HG03342 (cell line): ENCODE measurements around the gene CTRL.
"Not testable (repeated sequence)": the region's sequence is repeated elsewhere in the genome, so short reads cannot be mapped to it uniquely, and the experiment has no call there.

Experiments used
- ATAC-seq: cut with Tn5 transposase; IDR thresholded peaks from one replicate; pipeline ENCODE4 v1.9.1; 2021; ENCODE audit warnings: mild to moderate bottlenecking, moderate library complexity; ENCODE audit not compliant: unreplicated experiment

Gene CTRL

DNA sequence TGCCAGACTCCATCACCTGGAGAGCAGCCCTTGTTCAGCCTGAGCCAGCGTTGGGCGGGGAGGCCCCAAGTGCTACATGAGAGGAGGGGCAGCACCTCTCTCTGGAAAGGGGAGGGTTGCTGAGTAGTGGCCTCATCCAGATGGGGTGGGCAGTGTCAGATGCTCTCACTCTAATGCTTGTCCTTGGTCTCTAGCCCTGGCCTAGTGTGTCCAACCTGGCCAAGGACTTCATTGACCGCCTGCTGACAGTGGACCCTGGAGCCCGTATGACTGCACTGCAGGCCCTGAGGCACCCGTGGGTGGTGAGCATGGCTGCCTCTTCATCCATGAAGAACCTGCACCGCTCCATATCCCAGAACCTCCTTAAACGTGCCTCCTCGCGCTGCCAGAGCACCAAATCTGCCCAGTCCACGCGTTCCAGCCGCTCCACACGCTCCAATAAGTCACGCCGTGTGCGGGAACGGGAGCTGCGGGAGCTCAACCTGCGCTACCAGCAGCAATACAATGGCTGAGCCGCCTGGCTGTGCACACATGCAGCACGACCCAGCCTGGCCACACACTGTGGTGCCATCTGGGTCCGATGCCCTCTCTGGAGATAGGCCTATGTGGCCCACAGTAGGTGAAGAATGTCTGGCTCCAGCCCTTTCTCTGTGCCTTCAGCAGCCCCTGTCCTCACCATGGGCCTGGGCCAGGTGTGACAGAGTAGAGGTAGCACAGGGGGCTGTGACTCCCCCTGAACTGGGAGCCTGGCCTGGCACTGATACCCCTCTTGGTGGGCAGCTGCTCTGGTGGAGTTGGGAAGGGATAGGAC is 4.3 kb downstream of the CTRL start:
- ATAC-seq, result no peak

DNA sequence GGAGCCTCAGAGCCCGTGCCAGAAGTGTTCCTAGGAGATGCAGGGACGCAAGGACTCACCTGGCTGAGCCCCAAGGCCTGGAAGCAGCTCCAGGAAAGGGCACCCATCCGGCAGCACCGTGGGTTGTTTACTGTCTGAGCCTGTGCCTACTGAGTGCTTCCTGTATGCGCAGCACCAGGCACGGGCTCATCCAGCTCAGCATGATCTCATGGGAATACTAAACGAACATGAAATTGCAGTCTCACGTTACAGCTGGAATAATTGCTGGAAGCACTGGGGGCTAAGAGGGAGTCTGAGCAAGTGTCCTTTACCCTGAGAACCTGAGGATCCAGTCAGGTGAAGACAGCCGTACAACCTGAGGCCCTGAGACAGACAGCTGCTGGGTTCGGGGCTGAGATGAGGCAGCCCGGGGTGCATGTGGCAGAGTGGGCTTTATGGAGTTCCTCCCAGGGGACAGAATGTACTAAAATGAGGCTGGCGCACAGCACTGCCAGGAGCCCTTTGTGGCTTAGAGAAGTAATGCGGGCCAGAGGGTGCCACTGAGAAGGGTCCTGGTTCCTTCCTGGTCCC is 5.4 kb downstream of the CTRL start:
- no peak for ATAC-seq

DNA sequence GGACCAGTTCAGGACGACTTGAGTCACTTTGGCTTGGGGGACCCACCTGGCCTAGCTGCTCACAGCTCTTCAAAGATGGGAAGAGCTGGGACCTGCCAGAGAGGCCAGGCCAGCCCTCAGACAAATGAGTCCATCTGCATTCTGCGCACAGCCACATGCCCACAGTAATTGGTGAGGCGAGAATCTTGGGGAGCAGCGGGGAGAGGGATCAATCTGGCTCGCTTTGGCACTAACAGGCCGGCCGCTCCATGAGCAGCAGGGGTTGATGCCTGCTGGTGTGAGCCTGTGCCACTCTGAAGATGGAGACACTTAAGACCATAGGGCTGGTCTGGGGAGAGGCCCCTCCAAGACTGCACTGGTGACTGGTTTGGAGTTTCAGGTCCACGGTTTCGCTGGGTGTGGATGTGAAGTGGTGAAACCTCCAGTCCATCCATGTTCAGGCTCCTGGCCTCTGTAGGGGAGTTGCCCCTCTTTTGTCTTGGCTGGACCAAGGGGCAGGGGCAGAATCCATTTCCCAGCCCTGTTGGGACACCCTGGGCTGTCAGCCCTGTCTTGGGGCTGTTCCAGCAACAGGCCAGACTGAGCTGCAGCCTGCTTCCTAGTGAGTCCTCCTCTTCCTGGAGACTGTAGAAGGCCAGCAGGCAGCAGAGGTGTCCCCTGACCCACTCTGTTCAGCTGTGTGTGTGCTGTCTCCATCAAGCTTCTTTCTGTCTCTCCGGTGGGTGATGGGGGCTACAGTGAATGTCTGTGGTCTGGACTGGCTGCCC is 7.3 kb downstream of the CTRL start:
- ATAC-seq, result no peak

DNA sequence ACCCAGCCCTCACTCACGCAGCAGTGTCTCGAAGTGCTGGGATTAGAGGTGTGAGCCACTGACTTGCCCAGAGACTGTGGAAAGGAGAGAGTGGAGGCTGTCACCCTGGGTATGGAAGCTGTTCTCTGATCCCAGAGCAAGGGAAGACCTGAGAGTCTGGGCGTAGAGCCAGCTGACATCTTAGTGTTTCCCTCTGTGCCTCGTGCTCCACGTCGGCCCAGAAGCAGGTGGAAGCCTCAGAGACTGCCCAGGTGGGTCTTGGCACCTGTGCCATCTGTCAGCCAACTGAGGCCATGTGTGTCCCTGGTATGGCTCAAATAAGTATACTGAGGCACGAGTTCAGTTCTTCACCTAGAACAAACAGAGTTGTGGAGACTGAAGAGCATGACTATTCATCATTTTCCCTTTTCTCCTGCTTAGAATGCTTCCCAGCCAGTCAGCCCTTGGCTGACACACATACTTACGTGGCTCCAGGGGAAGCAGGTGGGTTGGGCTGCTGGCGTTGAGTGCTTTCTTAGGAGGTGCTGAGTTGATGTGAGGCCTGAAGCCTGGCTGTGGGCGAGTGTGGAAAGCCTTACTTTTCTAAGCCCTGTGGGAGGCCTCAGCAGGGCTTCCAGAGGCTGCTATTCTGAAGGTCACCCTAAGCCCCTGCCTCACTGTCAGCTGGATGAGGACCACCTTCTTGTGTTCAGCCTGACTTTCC is 8.1 kb downstream of the CTRL start:
- no peak for ATAC-seq

DNA sequence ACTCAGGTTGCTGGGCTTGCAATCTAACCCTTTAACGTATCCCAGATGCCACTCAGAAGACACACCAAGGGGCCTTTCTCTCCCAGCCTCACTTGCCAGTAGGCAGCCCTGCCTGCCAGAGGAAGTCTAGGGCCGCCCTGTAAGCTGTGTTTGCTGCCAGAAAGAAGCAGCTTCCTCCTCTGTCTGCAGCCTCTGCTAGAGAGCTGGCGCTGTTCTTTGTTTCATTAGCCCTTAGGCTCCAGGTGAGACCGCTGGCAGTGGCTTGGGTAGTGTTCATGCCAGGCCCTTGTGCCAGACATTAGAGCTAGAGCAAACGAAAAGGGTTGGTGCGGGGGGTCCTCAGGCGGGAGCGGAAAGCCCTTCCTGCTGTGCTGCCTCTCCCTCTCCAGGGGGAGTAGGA is 8.9 kb downstream of the CTRL start:
- ATAC-seq, result no peak

DNA sequence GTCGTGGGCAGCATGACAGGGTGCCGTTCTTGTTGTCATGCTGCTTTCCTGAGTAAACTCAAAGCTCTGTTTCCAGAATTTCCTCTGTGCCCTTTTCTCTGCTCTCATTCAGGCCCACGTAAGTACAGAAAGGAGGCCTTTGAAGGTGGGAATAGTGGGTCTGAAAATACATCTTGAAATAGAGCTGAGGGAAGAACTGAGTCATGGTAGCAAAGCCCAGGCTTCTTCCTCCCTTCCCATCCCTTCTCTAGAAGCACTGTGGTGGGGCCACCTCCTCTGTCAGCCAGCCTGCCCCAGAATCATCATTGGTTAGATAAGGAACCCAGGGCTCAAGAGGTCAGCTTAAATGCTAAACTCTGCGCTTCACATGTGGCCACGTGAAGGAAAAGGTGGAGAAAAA is 9.4 kb downstream of the CTRL start:
- ATAC-seq, result no peak

DNA sequence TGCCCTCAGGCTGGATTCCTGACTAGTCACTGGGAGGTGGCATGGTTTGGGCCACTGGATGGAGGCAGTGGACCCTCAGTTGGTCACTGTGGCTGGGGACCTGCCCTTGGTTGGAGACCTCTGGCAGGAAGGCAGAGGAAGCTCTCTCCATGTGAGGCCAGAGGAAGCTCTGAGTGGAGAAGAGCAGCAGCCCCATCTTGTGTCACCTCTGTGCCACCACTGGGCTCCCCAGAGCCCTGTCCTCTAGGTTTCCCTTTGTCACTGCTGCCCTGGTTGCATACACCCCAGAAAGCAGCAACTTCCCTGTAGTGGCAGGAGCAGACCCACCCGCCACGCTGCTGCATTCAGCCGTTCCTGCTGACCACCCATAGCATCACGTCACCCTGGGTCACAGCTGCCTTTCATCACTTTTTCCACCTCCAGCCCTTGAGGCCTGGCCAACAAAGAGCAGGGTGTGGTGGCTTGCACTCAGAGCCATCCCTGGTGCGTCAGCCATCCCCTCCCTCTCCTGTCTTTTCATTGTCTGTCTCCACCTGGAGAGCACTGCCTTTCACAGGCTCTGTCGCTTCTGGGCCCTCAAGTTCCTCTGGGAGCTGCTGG is 11.9 kb downstream of the CTRL start:
- no peak for ATAC-seq

DNA sequence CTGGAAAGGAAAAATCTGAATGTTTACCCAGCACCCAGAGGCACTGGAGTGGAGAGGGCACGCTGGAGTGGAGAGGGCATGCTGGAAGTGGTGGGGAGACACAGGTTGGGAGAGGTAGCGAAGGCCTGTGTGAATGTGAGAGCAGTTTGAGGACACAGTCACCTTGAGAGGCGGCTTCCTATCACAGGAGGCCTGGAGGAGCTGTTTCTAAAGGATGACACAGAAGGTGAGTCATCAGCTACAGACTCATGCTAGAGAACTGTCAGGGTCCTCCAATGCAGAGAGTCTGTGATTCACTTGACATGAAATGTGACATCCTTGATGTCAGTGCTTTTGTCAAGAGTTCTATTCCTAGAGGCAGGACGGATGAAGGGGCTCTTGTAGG is 13.8 kb downstream of the CTRL start:
- ATAC-seq, result no peak

DNA sequence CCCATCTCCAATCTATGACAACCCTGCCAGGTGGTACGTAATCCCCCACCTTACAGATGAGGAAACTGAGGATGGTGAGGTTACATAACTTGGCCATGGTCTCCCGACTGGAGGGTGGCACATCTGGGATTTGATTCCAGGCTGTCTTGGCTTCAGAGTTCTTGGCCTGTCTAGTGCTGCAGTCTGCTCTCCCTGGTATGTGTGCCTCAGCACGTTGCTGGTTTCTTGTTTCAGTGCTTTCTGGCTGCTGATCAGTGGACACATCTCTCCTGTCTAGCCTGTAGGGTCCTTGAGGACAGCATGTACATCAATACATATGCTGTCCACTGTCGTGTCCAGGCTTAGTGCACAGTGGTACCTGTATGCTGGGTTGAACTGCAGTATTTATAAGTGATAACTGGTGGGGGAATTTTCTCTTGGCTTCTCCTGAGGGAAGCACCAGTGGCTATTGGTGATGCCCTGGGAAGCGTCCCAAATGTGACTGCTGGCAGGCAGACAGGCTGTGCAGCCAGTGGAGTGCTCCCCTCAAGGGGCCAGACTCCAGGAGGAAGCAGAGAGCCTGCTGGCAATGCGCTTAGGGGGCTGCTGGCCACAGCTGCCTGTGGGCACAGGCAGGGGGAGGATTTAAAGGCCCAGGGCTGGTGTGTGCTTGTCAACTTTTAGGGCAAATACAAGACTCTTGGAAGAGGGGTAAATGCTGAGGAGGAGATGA is 14.4 kb downstream of the CTRL start:
- ATAC-seq, result no peak

DNA sequence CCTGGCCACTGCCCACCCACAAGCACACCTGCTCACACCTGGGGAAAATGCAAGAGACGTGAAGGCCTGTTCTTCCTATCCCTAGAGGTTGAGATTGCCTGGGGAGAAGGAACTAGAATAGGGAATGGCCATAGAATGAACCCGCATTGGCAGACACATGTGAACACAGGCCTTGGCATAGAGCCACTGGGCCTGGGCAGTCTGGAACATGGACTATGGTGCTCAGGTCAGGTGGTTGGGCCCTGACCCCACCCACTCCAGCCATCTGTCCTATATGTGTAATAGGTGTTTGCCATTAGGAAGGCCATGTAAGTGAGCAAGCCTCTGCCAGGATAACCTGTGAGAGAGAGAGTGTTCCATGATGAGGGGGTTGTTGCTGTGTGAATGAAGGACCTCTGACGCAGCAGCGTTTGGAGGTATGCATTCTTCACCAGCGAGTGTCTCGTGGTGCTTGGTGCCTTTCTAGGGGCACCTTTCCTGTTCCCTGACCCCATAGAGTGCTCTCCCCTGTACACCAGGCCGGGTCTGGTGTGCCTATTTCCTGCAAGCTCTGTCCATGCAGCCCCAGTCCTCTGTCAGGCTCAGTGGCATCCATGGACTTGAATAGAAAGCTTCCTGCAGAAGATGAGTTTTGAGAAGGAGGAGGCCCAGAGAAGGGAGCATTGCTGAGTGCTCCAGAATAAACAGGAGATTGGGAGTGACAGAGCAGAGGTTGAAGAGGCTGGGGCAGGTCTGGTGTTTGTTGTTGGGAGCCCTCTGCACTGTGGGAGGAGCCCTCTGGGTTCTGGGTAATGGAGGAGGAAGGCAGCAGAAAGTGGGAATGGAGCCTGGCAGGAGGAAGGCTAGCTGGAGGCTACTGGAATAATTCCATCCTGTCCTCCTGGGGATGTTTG is 15.6 kb downstream of the CTRL start:
- ATAC-seq, result no peak

DNA sequence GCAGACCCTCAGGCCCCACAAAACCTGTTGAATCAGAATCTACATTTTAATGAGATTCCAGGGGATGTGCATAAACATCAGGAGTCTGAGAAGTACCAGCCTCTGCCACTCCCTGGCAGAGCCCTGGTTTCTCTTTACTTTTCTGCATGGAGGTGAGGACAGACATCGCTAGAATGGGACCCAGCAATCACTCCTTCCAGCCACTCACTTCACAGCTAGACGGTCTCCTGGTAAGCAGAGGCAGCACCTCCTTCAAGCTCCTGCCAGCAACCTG is 16.2 kb downstream of the CTRL start:
- not testable (repeated sequence) for ATAC-seq

DNA sequence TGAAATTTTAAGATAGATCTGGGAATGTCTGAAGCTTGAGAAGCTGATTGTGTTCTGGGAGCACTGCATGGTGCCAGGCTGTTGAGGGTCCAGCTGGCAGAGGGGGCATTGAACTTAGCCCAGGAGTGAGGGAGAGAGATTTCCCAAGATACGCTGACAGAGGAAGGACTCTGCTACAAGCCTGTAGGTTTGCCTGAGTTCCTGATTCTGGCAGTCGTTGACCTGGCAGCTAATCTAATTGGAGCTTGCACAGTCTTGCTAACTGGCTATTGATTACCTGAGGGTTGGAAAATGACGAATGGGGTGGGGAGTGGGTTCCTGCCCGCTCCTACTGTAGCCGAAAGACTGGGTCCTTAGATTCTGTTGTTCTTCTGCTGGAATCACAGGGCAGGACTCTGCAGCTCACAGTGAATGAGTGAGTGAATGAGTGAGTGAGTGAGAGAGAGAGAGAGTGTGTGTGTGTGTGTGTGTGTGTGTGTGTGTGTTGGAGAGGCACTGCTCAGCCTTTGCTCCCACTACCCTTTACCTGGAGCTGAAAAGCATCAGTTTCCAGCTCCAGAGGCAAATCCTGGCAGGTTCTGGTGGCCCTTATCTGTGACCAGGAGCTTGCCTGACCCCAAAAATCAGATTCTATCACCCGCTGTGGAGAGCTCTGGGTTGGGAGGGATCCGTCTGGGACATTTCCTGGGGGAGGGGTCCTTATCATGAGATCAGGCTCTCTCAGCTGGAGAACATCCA is 16.7 kb downstream of the CTRL start:
- ATAC-seq, result no peak

DNA sequence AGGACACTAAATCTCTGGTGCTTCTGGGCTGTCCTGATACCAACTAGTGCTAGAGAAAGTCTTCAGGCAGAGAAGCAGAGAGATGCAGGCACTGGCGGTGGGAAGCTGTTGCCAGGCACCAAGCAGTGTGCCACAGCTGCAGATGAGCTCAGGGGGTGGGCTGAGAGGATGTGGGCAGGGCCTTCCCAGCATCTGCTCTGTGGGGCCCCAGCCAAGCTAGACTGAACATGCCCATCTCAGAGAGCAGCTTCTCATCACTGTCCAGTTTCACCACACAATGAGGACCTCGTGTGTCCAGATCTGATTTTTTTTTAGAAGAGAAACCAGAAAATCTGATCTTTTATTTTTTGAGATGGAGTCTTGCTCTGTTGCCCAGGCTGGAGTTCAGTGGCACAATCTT is 21.5 kb downstream of the CTRL start:
- no peak for ATAC-seq

DNA sequence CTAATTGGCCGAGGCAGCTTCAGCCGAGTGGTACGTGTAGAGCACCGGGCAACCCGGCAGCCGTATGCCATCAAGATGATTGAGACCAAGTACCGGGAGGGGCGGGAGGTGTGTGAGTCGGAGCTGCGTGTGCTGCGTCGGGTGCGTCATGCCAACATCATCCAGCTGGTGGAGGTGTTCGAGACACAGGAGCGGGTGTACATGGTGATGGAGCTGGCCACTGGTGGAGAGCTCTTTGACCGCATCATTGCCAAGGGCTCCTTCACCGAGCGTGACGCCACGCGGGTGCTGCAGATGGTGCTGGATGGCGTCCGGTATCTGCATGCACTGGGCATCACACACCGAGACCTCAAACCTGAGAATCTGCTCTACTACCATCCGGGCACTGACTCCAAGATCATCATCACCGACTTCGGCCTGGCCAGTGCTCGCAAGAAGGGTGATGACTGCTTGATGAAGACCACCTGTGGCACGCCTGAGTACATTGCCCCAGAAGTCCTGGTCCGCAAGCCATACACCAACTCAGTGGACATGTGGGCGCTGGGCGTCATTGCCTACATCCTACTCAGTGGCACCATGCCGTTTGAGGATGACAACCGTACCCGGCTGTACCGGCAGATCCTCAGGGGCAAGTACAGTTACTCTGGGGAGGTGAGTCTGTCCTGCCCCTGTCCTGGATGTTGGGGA is 22.5 kb downstream of the CTRL start:
- ATAC-seq, result no peak

DNA sequence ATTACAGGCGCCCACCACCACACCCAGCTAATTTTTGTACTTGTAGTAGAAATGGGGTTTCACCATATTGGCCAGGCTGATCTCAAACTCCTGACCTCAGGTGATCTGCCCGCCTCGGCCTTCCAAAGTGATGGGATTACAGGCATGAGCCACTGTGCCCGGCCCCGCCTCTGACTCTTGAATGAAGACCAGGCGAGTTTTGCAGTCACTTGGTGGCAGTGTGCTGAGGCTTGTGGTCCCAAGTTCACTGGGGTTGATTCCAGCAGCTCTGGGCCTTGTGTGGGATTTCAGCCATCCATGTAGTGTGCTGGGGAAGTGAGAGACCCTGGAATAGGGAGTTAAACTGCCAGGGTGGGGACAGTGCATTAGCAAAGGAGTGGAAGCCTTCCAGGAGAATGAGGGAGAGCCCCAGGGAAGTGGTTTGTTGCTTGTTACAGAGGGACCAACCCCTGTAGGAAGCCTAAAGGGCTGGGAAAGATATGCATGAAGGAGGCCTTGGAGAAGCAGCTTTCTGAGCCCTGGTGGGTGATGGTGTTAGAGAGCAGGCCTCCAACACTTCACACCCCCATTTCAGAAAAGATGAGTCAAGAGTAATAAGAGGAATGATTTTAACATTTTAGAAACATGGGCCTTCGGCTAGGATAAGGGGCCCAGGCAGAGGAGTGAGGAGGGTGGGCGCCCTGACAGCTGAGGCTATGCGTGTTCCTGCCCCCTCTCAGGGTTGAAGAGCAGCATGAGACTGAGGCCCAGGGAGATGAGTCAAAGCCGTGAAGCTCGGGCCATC is 24.1 kb downstream of the CTRL start:
- ATAC-seq, result no peak

DNA sequence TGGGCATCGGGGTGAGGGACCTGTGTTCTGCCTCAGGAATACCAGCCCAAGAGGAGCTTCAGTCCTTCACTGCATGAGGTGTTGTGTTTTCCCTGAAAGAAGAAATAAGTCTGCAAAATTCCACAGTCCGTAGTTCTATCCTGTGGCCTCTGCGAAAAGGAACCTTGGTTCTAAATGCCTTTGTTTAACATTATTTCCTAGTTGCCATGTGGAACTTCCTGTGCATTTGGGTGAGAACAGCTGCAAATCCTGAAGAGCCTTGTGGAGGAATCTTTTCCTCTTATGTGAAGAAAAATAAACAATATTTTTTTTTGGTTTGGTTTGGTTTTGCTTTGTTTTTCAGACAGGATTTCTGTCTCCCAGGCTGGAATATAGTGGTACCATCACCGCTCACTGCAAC is 28.8 kb downstream of the CTRL start:
- ATAC-seq, result no peak

DNA sequence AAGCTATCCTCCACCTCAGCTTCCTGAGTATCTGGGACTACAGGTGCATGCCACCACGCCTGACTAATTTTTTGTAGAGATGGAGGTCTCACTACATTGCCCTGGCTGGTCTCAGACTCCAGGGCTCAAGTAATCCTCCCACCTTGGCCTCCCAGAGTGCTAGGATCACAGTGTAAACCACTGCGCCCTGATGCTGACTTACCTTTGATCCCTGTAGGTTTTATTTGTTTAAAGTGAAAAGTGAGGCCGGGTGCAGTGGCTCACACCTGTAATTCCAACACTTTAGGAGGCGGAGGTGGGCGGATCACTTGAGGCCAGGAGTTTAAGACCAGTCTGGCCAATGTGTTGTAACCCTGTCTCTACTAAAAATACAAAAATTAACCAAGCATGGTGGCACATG is 29.9 kb downstream of the CTRL start:
- ATAC-seq, result no peak

DNA sequence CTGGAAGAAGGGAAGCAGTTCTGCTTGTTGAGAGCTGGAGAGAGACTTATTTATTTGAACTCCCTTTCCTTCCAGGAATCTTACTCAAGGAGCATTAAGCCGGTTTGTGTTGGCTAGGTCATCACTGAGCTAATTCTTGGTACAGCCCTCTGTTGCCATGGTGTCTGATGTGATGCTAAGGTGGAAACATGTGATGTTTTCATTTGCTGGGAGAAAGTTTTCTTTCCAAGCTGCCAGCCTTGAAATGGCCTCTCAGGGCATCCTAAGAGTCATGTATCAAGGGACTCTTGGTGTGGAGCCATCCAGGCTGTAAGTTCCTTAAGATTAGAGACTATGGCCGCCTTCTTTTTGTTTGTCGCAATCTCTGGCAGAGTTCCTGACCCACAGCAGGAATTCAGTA is 34.4 kb downstream of the CTRL start:
- ATAC-seq, result no peak
